Activated CD8-positive, alpha-beta memory T cell treated with anti-CD3 and anti-CD28 coated beads for 36 hours (primary cell): ENCODE data around the gene NEDD1. TPM values are rescaled to one million over a fixed set of nuclear protein-coding genes. Genes with fewer than 3 reads are reported as not detected.

ENCODE experiments used
- CTCF ChIA-PET: fragments of 350-600 bp; sonication (Branson Sonifier 250); formaldehyde crosslinking; loops from one replicate; lab custom pipeline; 2021; ENCODE audit warnings: antibody characterized with exemption; lab: Charles Lee
- POLR2A ChIA-PET: fragments of 350-600 bp; sonication (Branson Sonifier 250); formaldehyde crosslinking; loops from one replicate; lab custom pipeline; 2021; ENCODE audit warnings: antibody characterized with exemption; lab: Charles Lee
- total RNA-seq, 2 experiments: library from RNA; stranded (reverse); gene quantifications; one replicate each; pipeline ENCODE4 v1.2.3, GENCODE V29; 2021

NEDD1 gene
- total RNA-seq, result 10 to 100 TPM; 48.1 to 48.2 TPM

GRCh38 chr12:96906849-96907670 is at the start of gene NEDD1:
Gene NEDD1 (plus strand): TSS chr12:96907257. CDS start chr12:96909760, 2,503 bp downstream.
- CTCF ChIA-PET, result interaction anchor here (0.6 kb wide), 2 partner anchors 22 to 1572 kb away, joined by 3 read pairs; no protein-coding TSS in a partner anchor
- POLR2A ChIA-PET, result interaction anchor here (0.6 to 0.9 kb wide), 2 partner anchors 11 to 1609 kb away, joined by 3 read pairs; no protein-coding TSS in a partner anchor

GRCh38 chr12:96858162-96858561 is 48.9 kb upstream of the NEDD1 start:
- CTCF ChIA-PET, result no interaction called here
- POLR2A ChIA-PET, result no interaction called here

GRCh38 chr12:96861656-96862055 is 45.4 kb upstream of the NEDD1 start:
- ChIA-PET POLR2A (no interaction called here), CTCF (no interaction called here)

- ChIA-PET CTCF (no interaction called here), POLR2A (no interaction called here)
These were observed 44.7 kb upstream of the NEDD1 start for GRCh38 chr12:96862326-96862725.

- ChIA-PET POLR2A (no interaction called here), CTCF (no interaction called here)
These were observed 42.7 kb upstream of the NEDD1 start for GRCh38 chr12:96864335-96864734.

GRCh38 chr12:96866801-96867590 is 40.1 kb upstream of the NEDD1 start:
- ChIA-PET POLR2A (no interaction called here), CTCF (interaction anchor here (0.6 kb wide), 1 partner anchor 120 kb away, joined by 4 read pairs; no protein-coding TSS in a partner anchor)

GRCh38 chr12:96870946-96871345 is 36.1 kb upstream of the NEDD1 start:
- POLR2A ChIA-PET, result no interaction called here
- CTCF ChIA-PET, result no interaction called here

GRCh38 chr12:96872961-96873360 is 34.1 kb upstream of the NEDD1 start:
- ChIA-PET POLR2A (no interaction called here), CTCF (no interaction called here)

GRCh38 chr12:96874211-96874610 is 32.8 kb upstream of the NEDD1 start:
- POLR2A ChIA-PET, result no interaction called here
- CTCF ChIA-PET, result no interaction called here

GRCh38 chr12:96876966-96877365 is 30.1 kb upstream of the NEDD1 start:
- ChIA-PET CTCF (no interaction called here), POLR2A (no interaction called here)

- ChIA-PET CTCF (no interaction called here), POLR2A (no interaction called here)
These were observed 28.4 kb upstream of the NEDD1 start for GRCh38 chr12:96878704-96879103.

GRCh38 chr12:96879301-96879700 is 27.8 kb upstream of the NEDD1 start:
- ChIA-PET POLR2A (no interaction called here), CTCF (no interaction called here)

GRCh38 chr12:96880220-96880619 is 26.8 kb upstream of the NEDD1 start:
- ChIA-PET CTCF (no interaction called here), POLR2A (no interaction called here)

GRCh38 chr12:96881608-96882007 is 25.4 kb upstream of the NEDD1 start:
- ChIA-PET POLR2A (no interaction called here), CTCF (no interaction called here)

- ChIA-PET POLR2A (no interaction called here), CTCF (no interaction called here)
These were observed 24.2 kb upstream of the NEDD1 start for GRCh38 chr12:96882862-96883261.

GRCh38 chr12:96883571-96883970 is 23.5 kb upstream of the NEDD1 start:
- POLR2A ChIA-PET, result no interaction called here
- CTCF ChIA-PET, result no interaction called here

GRCh38 chr12:96886998-96887677 is 19.9 kb upstream of the NEDD1 start:
- ChIA-PET CTCF (no interaction called here), POLR2A (no interaction called here)

GRCh38 chr12:96889273-96889933 is 17.7 kb upstream of the NEDD1 start:
- ChIA-PET POLR2A (no interaction called here), CTCF (no interaction called here)

- CTCF ChIA-PET, result no interaction called here
- POLR2A ChIA-PET, result no interaction called here
These were observed 16.7 kb upstream of the NEDD1 start for GRCh38 chr12:96890331-96890730.
